MCF 10A (cell line): ENCODE measurements around the gene SRSF6. TPM values are rescaled to one million over a fixed set of nuclear protein-coding genes. Genes with fewer than 3 reads are reported as not detected.

ENCODE experiments used
- total RNA-seq: library from RNA; stranded (reverse); gene quantifications from 2 replicates; pipeline ENCODE4 v1.2.3, GENCODE V29; 2022

The SRSF6 gene
- total RNA-seq, 1 experiment from 2014 or later, result 193 TPM

Other genes starting within 250 kb of the SRSF6 start
- gene L3MBTL1, start 49.8 kb downstream of the SRSF6 start, total RNA-seq, result 10.5 and 11.4 TPM in 2 replicates
- gene SGK2, start 101.1 kb downstream of the SRSF6 start, total RNA-seq, result 0.33 and 1.1 TPM in 2 replicates
- gene IFT52, start 133.0 kb downstream of the SRSF6 start, total RNA-seq, result 21.8 and 24.2 TPM in 2 replicates
- gene MYBL2, start 209.2 kb downstream of the SRSF6 start, total RNA-seq, result 16.4 and 44.3 TPM in 2 replicates